Measurements from ENCODE around the gene AQP9.

Gene AQP9

GRCh38 chr15:58228718-58229117 lies 90.5 kb downstream of the AQP9 start:
- DNase-seq = no peak

- no peak for DNase-seq
Observed at GRCh38 chr15:58229297-58229768, 91.2 kb downstream of the AQP9 start.

- DNase-seq = no peak
Observed at GRCh38 chr15:58232281-58233065, 94.3 kb downstream of the AQP9 start.

- no peak for DNase-seq
Observed at GRCh38 chr15:58233341-58233740, 95.2 kb downstream of the AQP9 start.
